Skeletal muscle satellite cell (primary cell): Measurements from ENCODE around the gene FAM83F.

ENCODE experiments used
- H3K27me3 ChIP-seq: 2 replicates; pipeline ENCODE4 v1.7.0; 2013; ENCODE audit warnings: low read length; ENCODE audit not compliant: control insufficient read depth, insufficient read depth
- H3K36me3 ChIP-seq: 2 replicates; pipeline ENCODE4 v1.7.0; 2013; ENCODE audit warnings: mild to moderate bottlenecking, control low read depth, low read length; ENCODE audit not compliant: insufficient read depth
- H3K4me1 ChIP-seq: 2 replicates; pipeline ENCODE4 v1.7.0; 2013; ENCODE audit warnings: low read length; ENCODE audit not compliant: control insufficient read depth, insufficient read depth
- H3K4me2 ChIP-seq: 2 replicates; pipeline ENCODE4 v1.7.0; 2013; ENCODE audit warnings: mild to moderate bottlenecking, low read length
- H3K4me3 ChIP-seq: 2 replicates; pipeline ENCODE4 v1.7.0; 2013; ENCODE audit warnings: low read length
- H3K9ac ChIP-seq: 2 replicates; pipeline ENCODE4 v1.7.0; 2013; ENCODE audit warnings: mild to moderate bottlenecking, low read depth, low read length, moderate library complexity
- H3K9me3 ChIP-seq: replicated peaks from 2 replicates; pipeline ENCODE4 v1.7.0; 2013; ENCODE audit warnings: mild to moderate bottlenecking, control low read depth, low read length

FAM83F gene

DNA sequence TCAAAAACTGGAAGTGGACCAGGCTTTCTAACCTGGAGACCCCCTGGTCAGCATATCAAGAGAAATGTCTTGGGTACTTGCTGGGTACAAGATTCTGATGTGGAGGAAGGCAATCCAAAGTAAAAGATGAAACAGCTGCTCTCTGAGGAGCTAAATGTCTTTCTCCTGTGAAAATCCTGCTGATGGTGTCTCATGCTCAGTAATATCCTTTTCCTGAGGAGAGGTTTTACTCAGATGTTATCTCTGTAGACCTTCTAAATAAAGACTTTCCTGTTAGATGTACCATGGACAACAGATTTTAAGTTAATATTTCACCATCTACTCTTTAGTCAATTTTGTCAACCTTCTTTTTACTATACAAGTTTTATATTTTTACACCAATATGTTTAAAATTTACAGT is 62.9 kb downstream of the FAM83F start:
- H3K36me3 ChIP-seq, result no peaks in the 10 kb centered on the region
- no peaks in the 10 kb centered on the region for H3K9me3 ChIP-seq
- H3K9ac ChIP-seq, result no peak overlapping the region
- H3K4me1 ChIP-seq, result no peaks in the 10 kb centered on the region
- peaks cover 14% of the 10 kb centered on the region for H3K27me3 ChIP-seq
- H3K4me3 ChIP-seq, result no peak overlapping the region
- no peak overlapping the region for H3K4me2 ChIP-seq

DNA sequence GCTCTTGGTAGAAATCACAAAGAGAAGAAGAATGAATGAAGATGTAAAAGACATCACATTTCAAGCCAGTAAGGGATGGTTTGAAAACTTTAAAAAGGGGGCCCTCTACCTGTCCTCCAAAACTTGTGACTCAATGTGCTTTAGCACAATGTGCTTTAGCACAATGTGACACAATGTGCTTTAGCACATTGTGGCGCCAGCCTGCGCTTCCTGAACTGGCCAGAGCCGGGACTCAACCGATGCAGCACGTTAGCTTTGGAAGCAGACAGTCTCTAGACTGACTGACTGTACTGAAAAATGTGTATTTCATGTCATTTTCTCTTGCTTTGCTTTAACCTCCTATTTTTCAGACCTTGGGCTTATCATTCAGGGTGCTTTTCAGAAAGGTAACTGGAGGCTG is 63.5 kb downstream of the FAM83F start:
- H3K9ac ChIP-seq, result no peak overlapping the region
- no peaks in the 10 kb centered on the region for H3K9me3 ChIP-seq
- H3K36me3 ChIP-seq, result no peaks in the 10 kb centered on the region
- no peak overlapping the region for H3K4me2 ChIP-seq
- H3K4me1 ChIP-seq, result no peaks in the 10 kb centered on the region
- peaks cover 14% of the 10 kb centered on the region for H3K27me3 ChIP-seq
- no peak overlapping the region for H3K4me3 ChIP-seq

DNA sequence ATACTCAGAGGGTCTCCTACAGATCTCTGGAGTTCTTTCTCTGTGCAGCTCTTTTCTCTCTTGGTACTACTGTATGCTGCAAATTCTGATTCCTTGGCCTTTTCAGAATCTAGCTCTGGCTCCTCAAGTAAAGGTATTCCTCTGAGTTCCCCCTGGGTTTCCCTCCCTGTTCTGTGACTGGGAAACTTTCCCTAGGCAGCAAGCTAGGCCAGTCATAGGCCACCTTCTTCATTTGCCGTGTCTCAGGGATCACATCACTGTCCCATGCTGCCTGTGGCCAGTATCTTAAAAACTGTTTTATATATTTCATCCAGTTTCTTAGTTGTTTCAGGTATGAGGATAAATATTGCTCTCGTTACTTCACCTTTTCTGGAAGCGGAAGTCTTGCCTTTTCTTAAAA is 71.2 kb downstream of the FAM83F start:
- no peaks in the 10 kb centered on the region for H3K27me3 ChIP-seq
- H3K4me1 ChIP-seq, result no peaks in the 10 kb centered on the region
- no peak overlapping the region for H3K4me2 ChIP-seq
- no peaks in the 10 kb centered on the region for H3K36me3 ChIP-seq
- no peaks in the 10 kb centered on the region for H3K9me3 ChIP-seq
- no peak overlapping the region for H3K9ac ChIP-seq
- H3K4me3 ChIP-seq, result no peak overlapping the region

DNA sequence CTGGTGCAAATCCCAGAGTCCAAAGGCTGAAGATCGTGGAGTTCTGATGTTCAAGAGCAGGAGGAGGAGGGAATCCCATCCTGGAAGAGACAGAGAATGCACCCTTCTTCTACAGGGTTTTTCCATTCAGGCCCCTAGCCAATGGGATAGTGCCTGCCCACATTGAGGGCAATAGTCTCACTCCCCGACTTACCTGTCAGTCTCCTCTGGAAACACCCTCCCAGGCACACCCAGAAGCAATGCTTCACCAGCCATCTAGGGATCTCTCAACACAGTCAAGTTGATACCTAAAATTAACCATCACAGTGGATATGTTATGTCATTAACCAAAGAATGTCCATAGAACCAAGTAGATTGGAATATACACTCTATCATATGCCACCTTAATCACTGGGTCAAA is 72.9 kb downstream of the FAM83F start:
- H3K9me3 ChIP-seq, result no peaks in the 10 kb centered on the region
- H3K4me1 ChIP-seq, result no peaks in the 10 kb centered on the region
- H3K4me3 ChIP-seq, result no peak overlapping the region
- H3K27me3 ChIP-seq, result no peaks in the 10 kb centered on the region
- no peak overlapping the region for H3K9ac ChIP-seq
- no peak overlapping the region for H3K4me2 ChIP-seq
- H3K36me3 ChIP-seq, result no peaks in the 10 kb centered on the region

DNA sequence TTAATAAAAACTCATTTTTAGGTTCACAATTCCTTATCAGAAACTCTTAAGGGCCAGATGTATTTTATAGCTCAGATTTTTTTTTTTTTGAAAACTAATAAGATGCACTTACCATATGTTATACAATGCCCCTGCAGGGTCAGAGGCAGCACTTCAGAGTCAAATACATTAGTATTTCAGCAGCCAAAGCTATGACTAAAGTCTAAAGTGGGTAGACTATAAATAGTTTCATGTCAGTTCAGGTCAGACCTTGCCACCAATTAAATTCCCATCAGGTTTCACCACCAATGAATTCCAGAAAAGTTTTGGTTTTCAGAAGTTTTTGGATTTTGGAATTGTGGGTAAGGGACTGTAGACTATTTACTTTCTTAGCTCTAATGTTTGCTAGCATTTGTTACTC is 75.9 kb downstream of the FAM83F start:
- H3K4me3 ChIP-seq, result no peak overlapping the region
- no peak overlapping the region for H3K9ac ChIP-seq
- no peaks in the 10 kb centered on the region for H3K36me3 ChIP-seq
- H3K27me3 ChIP-seq, result no peaks in the 10 kb centered on the region
- no peaks in the 10 kb centered on the region for H3K9me3 ChIP-seq
- no peaks in the 10 kb centered on the region for H3K4me1 ChIP-seq
- H3K4me2 ChIP-seq, result no peak overlapping the region

DNA sequence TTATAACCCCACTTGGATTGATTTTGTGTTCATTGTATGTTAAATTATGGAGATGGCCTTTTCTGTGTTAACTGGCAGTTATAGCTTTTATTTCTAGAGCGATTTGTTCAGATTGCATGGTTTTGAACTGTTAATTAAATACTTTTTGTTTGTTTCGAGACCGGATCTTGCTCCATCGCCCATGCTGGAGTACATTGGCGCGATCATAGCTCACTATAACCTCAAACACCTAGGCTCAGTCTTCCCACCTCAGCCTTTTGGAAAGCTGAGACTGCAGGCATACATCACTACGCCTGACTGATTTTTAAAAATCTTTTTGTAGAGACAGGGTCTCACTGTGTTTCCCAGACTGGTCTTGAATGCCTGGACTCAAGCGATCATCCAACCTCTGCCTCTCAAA is 77.0 kb downstream of the FAM83F start:
- Histone ChIP-seq H3K4me2 (no peak overlapping the region), H3K4me1 (no peaks in the 10 kb centered on the region), H3K36me3 (no peaks in the 10 kb centered on the region), H3K9me3 (no peaks in the 10 kb centered on the region), H3K27me3 (no peaks in the 10 kb centered on the region), H3K4me3 (no peak overlapping the region), H3K9ac (no peak overlapping the region)

DNA sequence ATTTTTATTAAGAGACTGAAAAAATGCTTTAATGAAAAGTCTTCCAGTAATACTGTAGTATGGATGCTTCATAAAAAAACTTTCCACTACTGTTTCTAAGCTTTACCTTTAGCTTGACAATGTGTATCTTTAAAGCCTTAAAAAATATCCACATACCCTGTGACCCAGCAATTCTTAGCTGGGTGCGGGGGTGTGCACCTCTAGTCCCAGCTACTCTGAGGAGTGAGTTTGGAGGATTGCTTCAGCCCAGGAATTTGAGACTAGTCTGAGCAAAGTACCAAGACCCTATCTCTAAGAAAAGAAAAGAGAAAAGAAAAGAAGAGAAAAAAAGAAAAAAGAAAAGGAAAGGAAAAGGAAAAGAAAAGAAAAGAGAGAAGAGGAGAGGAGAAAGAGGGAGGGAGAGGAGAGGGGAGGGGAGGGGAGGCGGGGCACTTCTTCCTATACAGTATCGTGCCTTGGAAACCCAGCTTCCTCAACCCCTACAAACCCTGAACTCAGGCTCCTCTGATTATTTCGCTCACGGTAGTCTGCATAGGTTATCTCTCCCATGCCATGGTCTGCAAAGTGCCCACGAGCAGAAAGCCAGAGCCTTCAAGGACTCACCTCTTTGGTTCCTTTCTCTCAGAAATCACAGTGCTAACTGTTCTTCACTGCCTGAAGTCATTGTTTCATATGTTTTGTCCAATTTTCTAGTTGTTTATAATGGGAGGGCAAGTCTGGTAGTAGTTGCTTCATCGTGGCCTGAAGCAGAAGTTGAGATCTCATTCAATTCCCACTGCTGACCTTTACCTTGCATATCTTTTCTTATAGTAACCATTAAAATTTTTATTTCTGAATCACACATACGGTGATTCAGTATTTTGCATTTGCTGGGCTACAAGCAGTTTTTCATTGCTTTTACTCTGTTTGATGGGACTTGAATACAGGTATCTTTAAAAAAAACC is 82.2 kb downstream of the FAM83F start:
- Histone ChIP-seq H3K27me3 (peaks cover 4% of the 10 kb centered on the region), H3K9me3 (no peaks in the 10 kb centered on the region), H3K4me3 (no peak overlapping the region), H3K9ac (no peak overlapping the region), H3K4me2 (no peak overlapping the region), H3K36me3 (no peaks in the 10 kb centered on the region), H3K4me1 (no peaks in the 10 kb centered on the region)

DNA sequence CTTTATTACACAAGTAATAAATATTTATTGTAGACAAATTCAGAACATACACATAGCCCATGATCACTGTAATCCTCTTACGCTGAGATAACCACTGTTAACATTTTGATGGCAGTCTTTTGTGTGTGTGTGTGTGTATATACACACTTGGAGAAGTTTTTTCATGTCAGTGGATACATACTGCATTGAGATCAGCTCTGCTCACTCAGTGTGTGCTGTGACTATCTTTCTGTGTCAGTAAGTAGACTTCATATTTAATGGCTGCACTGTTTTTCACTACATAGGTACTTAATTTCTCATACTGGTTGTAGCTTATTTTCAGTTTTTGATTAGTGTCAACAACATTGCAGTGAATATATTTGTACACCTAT is 82.9 kb downstream of the FAM83F start:
- H3K4me2 ChIP-seq, result no peak overlapping the region
- no peak overlapping the region for H3K4me3 ChIP-seq
- peaks cover 10% of the 10 kb centered on the region for H3K27me3 ChIP-seq
- no peaks in the 10 kb centered on the region for H3K36me3 ChIP-seq
- H3K9me3 ChIP-seq, result no peaks in the 10 kb centered on the region
- H3K4me1 ChIP-seq, result no peaks in the 10 kb centered on the region
- no peak overlapping the region for H3K9ac ChIP-seq

DNA sequence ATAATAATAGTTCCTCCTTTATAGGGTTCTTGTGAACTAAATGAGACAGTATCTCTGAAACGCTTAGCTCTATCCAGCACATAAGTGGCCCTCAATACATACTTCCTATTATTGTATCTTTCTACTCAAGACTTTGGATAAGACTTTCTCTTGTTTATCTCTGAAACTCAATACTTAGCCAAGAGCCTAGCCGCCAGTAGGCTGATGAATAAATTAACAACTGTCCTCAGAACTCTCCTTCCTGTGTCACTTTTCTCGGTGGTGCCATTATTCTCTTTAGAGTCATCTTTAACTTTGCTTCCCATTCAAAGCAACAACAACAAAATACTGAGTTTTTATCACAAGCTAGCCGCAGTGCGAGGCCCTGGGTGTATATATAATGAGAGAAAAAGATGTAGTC is 86.9 kb downstream of the FAM83F start:
- H3K4me1 ChIP-seq, result no peaks in the 10 kb centered on the region
- peaks cover 33% of the 10 kb centered on the region for H3K27me3 ChIP-seq

DNA sequence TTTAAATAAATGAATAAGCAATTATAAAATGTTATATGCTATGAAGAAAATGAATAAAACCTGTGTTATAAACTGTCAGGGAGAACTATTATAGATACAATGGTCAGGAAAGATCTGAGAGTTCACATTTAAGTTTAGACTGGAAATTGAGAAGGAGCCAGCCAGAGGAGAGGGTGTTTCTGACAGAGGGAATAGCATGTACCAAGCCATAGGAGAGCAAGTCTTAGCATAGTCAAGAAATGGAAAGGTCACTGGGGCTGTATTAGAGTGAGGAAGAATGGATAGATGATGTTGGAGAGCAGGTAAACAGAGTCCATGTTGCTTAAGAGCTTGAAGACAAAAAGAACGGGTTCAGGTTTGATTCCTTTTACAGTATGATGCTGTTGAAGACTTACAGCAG is 87.4 kb downstream of the FAM83F start:
- H3K27me3 ChIP-seq, result peaks cover 33% of the 10 kb centered on the region
- no peaks in the 10 kb centered on the region for H3K9me3 ChIP-seq
- no peak overlapping the region for H3K4me3 ChIP-seq
- H3K4me1 ChIP-seq, result no peaks in the 10 kb centered on the region
- no peaks in the 10 kb centered on the region for H3K36me3 ChIP-seq
- H3K9ac ChIP-seq, result no peak overlapping the region
- H3K4me2 ChIP-seq, result no peak overlapping the region

More for the DNA sequence above, 86.9 kb downstream of the FAM83F start:
- Histone ChIP-seq H3K9me3 (no peaks in the 10 kb centered on the region), H3K4me2 (no peak overlapping the region), H3K36me3 (no peaks in the 10 kb centered on the region), H3K4me3 (no peak overlapping the region), H3K9ac (no peak overlapping the region)

DNA sequence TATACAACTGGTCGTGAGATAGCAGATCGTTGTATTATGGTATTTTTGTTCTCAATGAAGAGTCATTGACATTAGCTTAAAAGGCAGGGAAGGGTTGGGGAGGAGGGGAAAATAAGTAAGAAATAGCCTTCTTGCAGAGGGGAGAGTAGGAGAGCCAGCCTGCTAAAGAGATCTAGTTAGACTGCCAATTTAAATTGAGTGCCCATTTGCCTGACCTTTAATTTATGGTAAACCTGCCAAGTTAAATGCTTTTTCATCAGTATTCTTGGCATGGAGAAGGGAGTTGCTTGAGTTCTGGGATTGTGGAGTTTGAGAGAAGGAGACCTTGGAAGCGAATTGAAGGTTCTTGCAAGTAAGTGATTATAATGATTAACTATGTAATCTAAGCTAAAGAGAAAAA is 89.0 kb downstream of the FAM83F start:
- Histone ChIP-seq H3K36me3 (no peaks in the 10 kb centered on the region), H3K4me2 (no peak overlapping the region), H3K9me3 (no peaks in the 10 kb centered on the region), H3K4me3 (no peak overlapping the region), H3K27me3 (peaks cover 38% of the 10 kb centered on the region), H3K9ac (no peak overlapping the region), H3K4me1 (no peaks in the 10 kb centered on the region)

DNA sequence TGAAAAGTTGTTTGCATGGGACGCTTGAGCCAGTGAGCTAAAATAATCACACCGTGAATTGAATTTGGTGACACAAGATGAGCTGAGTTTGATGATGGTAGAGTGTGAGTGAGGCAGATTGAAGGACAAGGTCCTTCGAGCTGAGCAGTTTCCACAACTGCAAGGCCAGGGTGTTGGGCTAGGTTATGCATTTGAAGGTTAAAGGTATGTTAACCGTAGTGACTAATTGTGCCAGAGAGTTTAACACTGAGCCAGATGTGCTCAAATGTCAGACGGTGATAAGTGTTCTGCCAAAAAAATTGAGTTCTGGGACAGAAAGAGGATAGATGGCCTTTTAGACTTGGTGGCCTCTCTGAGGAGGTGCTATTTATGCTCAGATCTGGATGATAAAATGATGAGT is 89.5 kb downstream of the FAM83F start:
- Histone ChIP-seq H3K4me2 (no peak overlapping the region), H3K27me3 (peaks cover 38% of the 10 kb centered on the region), H3K9me3 (no peaks in the 10 kb centered on the region), H3K4me3 (no peak overlapping the region), H3K4me1 (no peaks in the 10 kb centered on the region), H3K9ac (no peak overlapping the region), H3K36me3 (no peaks in the 10 kb centered on the region)
